Germinal center (tissue), 1 donor: Measurements from ENCODE around the gene HFM1.
"Not testable (repeated sequence)": the region's sequence is repeated elsewhere in the genome, so short reads cannot be mapped to it uniquely, and the experiment has no call there.

Source experiments
- DNase-seq: peaks from one replicate; pipeline ENCODE4 v3.0.0; 2012; ENCODE audit warnings: mixed read lengths, low spot score

The HFM1 gene

GRCh38 chr1:91374086-91374485 is 30.6 kb downstream of the HFM1 start:
- DNase-seq = no peak

DNA sequence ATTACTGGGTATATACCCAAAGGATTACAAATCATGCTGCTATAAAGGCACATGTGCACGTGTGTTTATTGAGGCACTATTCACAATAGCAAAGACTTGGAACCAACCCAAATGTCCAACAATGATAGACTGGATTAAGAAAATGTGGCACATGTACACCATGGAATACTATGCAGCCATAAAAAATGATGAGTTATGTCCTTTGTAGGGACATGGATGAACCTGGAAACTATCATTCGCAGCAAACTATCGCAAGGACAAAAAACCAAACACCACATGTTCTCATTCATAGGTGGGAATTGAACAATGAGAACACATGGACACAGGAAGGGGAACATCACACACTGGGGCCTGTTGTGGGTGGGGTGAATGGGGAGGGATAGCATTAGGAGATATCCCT is 32.4 kb downstream of the HFM1 start:
- DNase-seq = not testable (repeated sequence)

- no peak for DNase-seq
Measured at GRCh38 chr1:91349524-91349923, 55.1 kb downstream of the HFM1 start.

- no peak for DNase-seq
Measured at GRCh38 chr1:91346824-91347223, 57.8 kb downstream of the HFM1 start.

GRCh38 chr1:91345395-91346005 is 59.1 kb downstream of the HFM1 start:
- no peak for DNase-seq

GRCh38 chr1:91338501-91338900 is 66.1 kb downstream of the HFM1 start:
- DNase-seq = no peak

- DNase-seq = no peak
Measured at GRCh38 chr1:91335603-91336002, 69.0 kb downstream of the HFM1 start.

DNA sequence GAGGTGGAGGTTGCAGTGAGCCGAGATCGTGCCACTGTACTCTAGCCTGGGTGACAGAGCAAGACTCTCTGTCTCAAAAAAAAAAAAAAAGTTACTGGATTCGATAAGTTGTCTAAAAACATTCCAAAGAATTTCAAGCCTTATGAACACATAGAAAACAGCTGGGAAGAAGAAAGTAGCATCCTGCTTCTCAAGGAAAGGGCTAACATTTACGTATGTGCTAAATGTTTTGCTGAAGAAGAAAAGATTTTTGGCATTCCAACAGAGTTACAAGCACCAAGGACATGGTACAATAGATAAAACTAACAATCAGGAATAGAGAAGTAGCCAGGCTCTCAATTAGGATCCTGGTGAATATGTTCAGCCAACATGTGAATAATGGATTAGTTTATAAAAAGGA is 69.8 kb downstream of the HFM1 start:
- DNase-seq = no peak

- DNase-seq = no peak
Measured at GRCh38 chr1:91325456-91325855, 79.2 kb downstream of the HFM1 start.

DNA sequence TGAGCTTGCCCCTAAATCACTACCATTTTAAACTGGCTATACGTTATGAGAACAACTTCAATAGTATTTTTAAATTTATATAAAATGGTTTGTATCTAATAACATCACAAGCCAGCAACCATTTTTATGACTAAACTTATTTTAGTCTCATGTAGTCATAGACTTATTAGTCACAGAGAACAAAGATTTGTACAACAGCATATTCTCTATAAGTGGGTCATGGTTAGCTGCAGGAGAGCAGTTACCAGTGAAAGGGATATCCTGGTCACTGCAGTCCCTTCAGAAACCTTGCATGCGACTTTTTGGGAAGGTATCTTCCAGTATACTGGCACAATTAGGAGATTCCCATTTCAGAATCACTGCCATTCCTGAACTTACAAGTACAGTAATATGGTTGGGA is 90.0 kb downstream of the HFM1 start:
- no peak for DNase-seq

DNA sequence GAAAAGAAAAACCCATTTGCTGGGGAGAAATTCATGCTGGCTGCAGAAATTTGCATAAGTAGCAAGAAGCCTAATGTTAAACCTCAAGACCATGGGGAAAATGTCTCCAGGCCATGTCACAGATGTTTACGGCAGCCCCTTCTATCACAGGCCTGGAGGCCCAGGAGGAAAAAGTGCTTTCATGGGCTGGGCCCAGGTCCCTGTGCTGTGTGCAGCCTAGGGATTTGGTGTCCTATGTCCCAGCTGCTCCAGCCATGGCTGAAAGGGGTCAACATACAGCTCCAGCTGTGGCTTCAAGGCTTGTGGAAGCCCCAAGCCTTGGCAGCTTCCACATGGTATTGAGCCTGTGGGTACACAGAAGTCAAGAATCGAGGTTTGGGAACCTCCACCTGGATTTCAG is 93.0 kb downstream of the HFM1 start:
- DNase-seq = no peak

DNA sequence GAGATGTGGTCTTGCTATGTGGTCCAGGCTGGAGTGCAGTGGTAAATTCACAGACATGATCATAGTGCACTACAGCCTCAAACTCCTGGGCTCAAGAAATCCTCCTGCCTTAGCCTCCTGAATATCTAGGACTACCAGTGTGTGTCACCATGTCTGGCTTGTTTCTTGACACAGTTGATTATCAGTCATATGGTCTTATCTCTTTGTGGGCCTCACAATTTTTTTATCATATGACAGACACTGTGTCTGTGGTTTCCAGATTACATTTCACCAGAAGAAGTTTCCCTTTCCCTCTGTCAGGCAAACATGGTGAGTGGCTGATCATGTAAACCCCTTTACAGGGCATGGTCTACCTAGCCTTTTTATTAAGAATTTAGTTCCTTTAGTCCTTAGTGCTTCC is 96.1 kb downstream of the HFM1 start:
- DNase-seq = no peak

GRCh38 chr1:91307784-91308409 is 96.7 kb downstream of the HFM1 start:
- no peak for DNase-seq

GRCh38 chr1:91303165-91303564 is 101.5 kb downstream of the HFM1 start:
- no peak for DNase-seq

GRCh38 chr1:91288843-91289553 is 115.6 kb downstream of the HFM1 start:
- not testable (repeated sequence) for DNase-seq

DNA sequence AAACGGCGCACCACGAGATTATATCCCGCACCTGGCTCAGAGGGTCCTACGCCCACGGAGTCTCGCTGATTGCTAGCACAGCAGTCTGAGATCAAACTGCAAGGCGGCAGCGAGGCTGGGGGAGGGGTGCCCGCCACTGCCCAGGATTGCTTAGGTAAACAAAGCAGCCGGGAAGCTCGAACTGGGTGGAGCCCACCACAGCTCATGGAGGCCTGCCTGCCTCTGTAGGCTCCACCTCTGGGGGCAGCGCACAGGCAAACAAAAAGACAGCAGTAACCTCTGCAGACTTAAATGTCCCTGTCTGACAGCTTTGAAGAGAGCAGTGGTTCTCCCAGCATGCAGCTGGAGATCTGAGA is 117.7 kb downstream of the HFM1 start:
- DNase-seq = not testable (repeated sequence)

- DNase-seq = not testable (repeated sequence)
Measured at GRCh38 chr1:91286259-91286961, 118.2 kb downstream of the HFM1 start.

DNA sequence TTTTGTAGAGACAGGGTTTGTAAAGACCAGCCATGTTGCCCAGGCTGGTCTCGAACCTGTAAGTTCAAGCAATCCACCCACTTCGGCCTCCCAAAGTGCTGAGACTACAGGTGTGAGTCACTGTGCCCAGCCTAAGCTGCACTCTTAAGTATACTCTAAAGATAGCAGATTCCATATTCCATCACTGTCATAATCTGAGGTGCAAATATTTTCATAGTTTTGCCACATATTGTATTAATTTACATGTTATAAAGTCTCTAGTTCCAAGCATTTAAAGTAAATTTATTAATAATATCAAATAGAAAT is 121.3 kb downstream of the HFM1 start:
- DNase-seq = no peak

DNA sequence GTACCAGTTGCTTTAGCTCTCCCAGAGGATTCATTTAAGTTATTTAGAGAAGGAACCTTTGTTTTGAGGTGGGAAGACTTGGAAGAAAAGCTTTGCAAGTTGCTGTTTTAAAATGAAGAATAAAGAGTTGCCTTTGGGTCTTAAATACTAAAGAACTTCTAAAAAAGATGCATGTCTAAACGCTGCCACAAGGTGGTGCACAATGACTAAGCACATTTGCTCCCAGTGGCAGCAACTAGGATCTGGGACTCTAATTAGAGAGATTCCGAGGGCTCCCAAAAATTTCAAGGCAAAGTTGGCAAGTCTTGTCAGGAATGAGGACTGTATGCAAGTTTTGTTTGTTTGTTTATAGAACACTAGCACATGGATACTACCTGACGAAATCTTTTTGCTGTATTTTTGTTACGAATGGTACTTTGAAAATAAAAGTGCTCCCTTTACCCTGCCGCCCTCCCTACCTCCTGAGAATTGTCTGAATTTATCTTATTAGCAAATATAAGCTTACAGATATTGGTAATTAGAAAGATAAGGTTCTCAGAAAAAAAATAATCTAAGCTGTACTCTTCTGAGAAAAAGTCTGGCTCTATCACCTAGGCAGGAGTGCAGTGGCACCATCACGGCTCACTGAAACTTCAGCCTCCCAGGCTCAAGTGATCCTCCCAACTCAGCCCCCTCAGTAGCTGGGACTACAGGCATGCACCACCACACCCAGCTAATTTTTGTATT is 121.8 kb downstream of the HFM1 start:
- peak; percentile 41 for DNase-seq

DNA sequence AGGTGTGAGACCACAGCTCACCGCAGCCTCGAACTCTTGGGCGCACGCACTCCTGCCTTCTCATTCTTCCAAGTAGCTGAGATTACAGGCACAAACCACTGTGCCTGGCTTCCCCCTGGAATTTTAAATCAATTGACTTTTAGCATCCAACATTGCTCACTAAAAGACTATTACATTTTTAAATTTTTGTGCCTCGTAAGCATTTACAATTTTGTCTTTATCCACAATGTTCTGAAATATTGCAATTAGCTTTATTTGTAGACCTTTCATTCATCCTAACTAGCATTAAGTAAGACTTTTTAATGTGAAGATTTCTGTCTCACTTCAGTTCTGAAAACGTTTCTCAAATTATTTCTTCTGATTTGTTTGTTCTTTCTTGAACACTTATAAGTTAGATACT is 122.9 kb downstream of the HFM1 start:
- DNase-seq = no peak

- DNase-seq = no peak
Measured at GRCh38 chr1:91278754-91279153, 125.9 kb downstream of the HFM1 start.

DNA sequence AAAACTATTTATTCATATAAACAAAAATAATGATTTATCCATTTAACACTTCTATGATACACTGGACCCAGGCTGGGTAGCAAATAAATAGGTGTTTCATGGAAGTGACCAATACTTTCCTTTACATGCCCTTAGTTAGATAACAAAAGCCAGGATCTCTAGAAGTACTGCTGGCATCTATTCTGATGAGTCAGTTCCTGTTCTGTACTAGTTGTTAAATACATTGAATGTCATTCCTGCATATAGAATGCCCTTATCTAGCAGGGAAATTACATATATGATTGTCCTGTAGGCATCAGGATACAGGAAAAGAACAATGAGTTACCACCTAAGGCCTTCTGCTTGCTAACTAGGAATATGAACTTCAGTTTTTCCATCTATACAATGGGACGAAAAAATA is 130.8 kb downstream of the HFM1 start:
- DNase-seq = no peak

- DNase-seq = no peak
Measured at GRCh38 chr1:91261655-91262054, 143.0 kb downstream of the HFM1 start.
